GM12878 (cell line): ENCODE data around the gene MAP4. TPM values are rescaled to one million over a fixed set of nuclear protein-coding genes. Genes with fewer than 3 reads are reported as not detected.
A peak's percentile ranks its signal among the peaks of the same experiment; 100 is the strongest.

ENCODE experiments used
- ATAC-seq: fragments of 200-7000 bp; cut with Tn5 transposase; 3 replicates; pipeline ENCODE4 v1.9.1; 2020; ENCODE audit warnings: mild to moderate bottlenecking, moderate library complexity
- BruUV-seq: library from RNA; stranded (reverse); fragments of 400-500 nt; replicated peaks from 2 replicates; lab custom pipeline; 2021; lab: Mats Ljungman, UMichigan
- CTCF ChIA-PET: fragments of 300-600 bp; sonication (Branson Sonifier 250); formaldehyde crosslinking; extraction: SDS; loops from one replicate; lab custom pipeline; 2021; ENCODE audit warnings: inconsistent platforms; lab: Yijun Ruan, JAX
- POLR2A ChIA-PET: fragments of 350-600 bp; formaldehyde crosslinking; extraction: SDS; loops from one replicate; lab custom pipeline; 2021; ENCODE audit warnings: inconsistent platforms; lab: Charles Lee
- RAD21 ChIA-PET: fragments of 300-600 bp; sonication (Branson Sonifier 250); formaldehyde crosslinking; loops from one replicate; lab custom pipeline; 2023; ENCODE audit warnings: antibody characterized with exemption; ENCODE audit not compliant: unreplicated experiment; lab: Charles Lee
- SMC1A ChIA-PET: fragments of 300-600 bp; sonication (Branson Sonifier 250); formaldehyde crosslinking; loops from one replicate; lab custom pipeline; 2023; ENCODE audit not compliant: unreplicated experiment, uncharacterized antibody; lab: Charles Lee
- DNase-seq: peaks from one replicate; pipeline ENCODE4 v3.0.0-alpha.2; 2011; ENCODE audit warnings: low read depth, low spot score
- FAIRE-seq: peaks from 3 replicates; lab custom pipeline; 2011; peaks lifted over from hg19 to GRCh38; lab: Jason Lieb, UNC
- H2AFZ ChIP-seq: 2 replicates; pipeline ENCODE4 v1.6.0; 2011; ENCODE audit warnings: low read depth, low read length, control low read depth; ENCODE audit not compliant: control insufficient read depth
- H3K27ac ChIP-seq: 2 replicates; pipeline ENCODE4 v1.5.1; 2011; ENCODE audit warnings: control low read depth; ENCODE audit not compliant: control insufficient read depth, insufficient read depth
- H3K27me3 ChIP-seq, 2 experiments: replicated peaks in 1 of 2; 2 replicates each; pipeline versions ENCODE4 v1.6.0 to v1.6.1; 2011; ENCODE audit warnings: low read length in 1 of 2; ENCODE audit not compliant: control insufficient read depth in 2 of 2, insufficient read depth in 2 of 2
- H3K36me3 ChIP-seq, 2 experiments: 2 replicates each; pipeline ENCODE4 v1.5.1; 2011; ENCODE audit warnings: low read length in 1 of 2; ENCODE audit not compliant: control insufficient read depth in 2 of 2, insufficient read depth in 2 of 2
- H3K4me1 ChIP-seq: 2 replicates; pipeline ENCODE4 v1.6.1; 2011; ENCODE audit warnings: mild to moderate bottlenecking, low read length, moderate library complexity, mixed read lengths; ENCODE audit not compliant: control insufficient read depth, insufficient read depth
- H3K4me2 ChIP-seq: 2 replicates; pipeline ENCODE4 v1.6.0; 2011; ENCODE audit warnings: control low read depth; ENCODE audit not compliant: control insufficient read depth, insufficient read depth
- H3K4me3 ChIP-seq: fragments of 200-600 bp; sonication (generic); 2 replicates; pipeline ENCODE4 v1.5.1; 2016
- H3K79me2 ChIP-seq: 2 replicates; pipeline ENCODE4 v1.6.0; 2011; ENCODE audit warnings: low read length; ENCODE audit not compliant: control insufficient read depth, insufficient read depth
- H3K9ac ChIP-seq: 2 replicates; pipeline ENCODE4 v1.8.0; 2011; ENCODE audit warnings: low read length, control low read depth, mixed read lengths; ENCODE audit not compliant: control insufficient read depth, insufficient read depth
- H3K9me3 ChIP-seq: replicated peaks from 3 replicates; pipeline ENCODE4 v1.5.1; 2011; ENCODE audit warnings: mild to moderate bottlenecking, low read length; ENCODE audit not compliant: control insufficient read depth, insufficient read depth
- H4K20me1 ChIP-seq: 2 replicates; pipeline ENCODE4 v1.6.0; 2011; ENCODE audit not compliant: control insufficient read depth, insufficient read depth
- GABPA ChIP-seq: IDR thresholded peaks from 2 replicates; pipeline ENCODE4 v1.6.1; 2014; ENCODE audit warnings: antibody characterized with exemption, low read depth, mild to moderate bottlenecking, inconsistent platforms
- IKZF2 ChIP-seq, 2 experiments: fragments of 450-650 bp; IDR thresholded peaks; 2 replicates each; pipeline ENCODE4 v1.6.1; 2017; ENCODE audit warnings: mild to moderate bottlenecking in 2 of 2, moderate library complexity in 2 of 2
- KAT2A ChIP-seq: conservative IDR thresholded peaks from 2 replicates; pipeline ENCODE4 v1.6.1; 2011; ENCODE audit warnings: low read depth, low read length; ENCODE audit not compliant: control insufficient read depth
- MTA2 ChIP-seq: fragments of 450-650 bp; IDR thresholded peaks from 2 replicates; pipeline ENCODE4 v1.6.1; 2016; ENCODE audit warnings: low read depth, mild to moderate bottlenecking, moderate library complexity
- NRF1 ChIP-seq: conservative IDR thresholded peaks from 2 replicates; pipeline ENCODE4 v1.6.1; 2011; ENCODE audit warnings: mild to moderate bottlenecking, low read depth, low read length, improper control_type of control experiment
- PAX5 ChIP-seq: IDR thresholded peaks from 2 replicates; pipeline ENCODE4 v1.6.1; 2011; ENCODE audit warnings: low read depth, low read length, borderline replicate concordance
- PBX3 ChIP-seq: IDR thresholded peaks from 2 replicates; pipeline ENCODE4 v1.6.1; 2011; ENCODE audit warnings: mild to moderate bottlenecking, low read depth, low read length, moderate library complexity; ENCODE audit not compliant: insufficient replicate concordance
- RUNX3 ChIP-seq: IDR thresholded peaks from 2 replicates; pipeline ENCODE4 v1.6.1; 2012; ENCODE audit warnings: low read length, inconsistent platforms
- SMAD1 ChIP-seq: fragments of 450-650 bp; IDR thresholded peaks from 2 replicates; pipeline ENCODE4 v1.6.1; 2018; ENCODE audit warnings: mild to moderate bottlenecking, low read depth; ENCODE audit not compliant: partially characterized antibody
- SMC3 ChIP-seq: IDR thresholded peaks from 2 replicates; pipeline ENCODE4 v1.6.1; 2011; ENCODE audit warnings: low read length, improper control_type of control experiment, borderline replicate concordance
- TAF1 ChIP-seq: IDR thresholded peaks from 2 replicates; pipeline ENCODE4 v1.6.1; 2011; ENCODE audit warnings: mild to moderate bottlenecking, low read depth, low read length, borderline replicate concordance
- ZBTB40 ChIP-seq: fragments of 450-650 bp; IDR thresholded peaks from 2 replicates; pipeline ENCODE4 v1.6.1; 2016; ENCODE audit warnings: mild to moderate bottlenecking, moderate library complexity, borderline replicate concordance
- ZNF217 ChIP-seq: fragments of 450-650 bp; IDR thresholded peaks from 2 replicates; pipeline ENCODE4 v1.6.1; 2017; ENCODE audit warnings: antibody characterized with exemption, mild to moderate bottlenecking
- ZNF24 ChIP-seq: fragments of 450-650 bp; IDR thresholded peaks from 2 replicates; pipeline ENCODE4 v1.6.1; 2017; ENCODE audit warnings: antibody characterized with exemption, mild to moderate bottlenecking
- WGBS: methylation state at CpG from one replicate; pipeline ENCODE4 v1.1.6; 2016; ENCODE audit warnings: low lambda C conversion rate; ENCODE audit not compliant: insufficient replicate concordance, insufficient coverage; ENCODE audit errors: missing lambda C conversion rate; 5-methylcytosine and 5-hydroxymethylcytosine counted together
- in situ Hi-C: fragments of 300-500 bp; cut with MboI; formaldehyde crosslinking; loops from 9 replicates; pipeline ENCODE4 v1.14.3; 2018; ENCODE audit warnings: mixed read lengths
- intact Hi-C: fragments of 100-400 bp; cut with micrococcal nuclease; formaldehyde crosslinking; loops from one replicate; pipeline ENCODE4 v1.14.2; 2022; ENCODE audit not compliant: unreplicated experiment
- polyA plus RNA-seq, 11 experiments: library from polyadenylated mRNA; depleted of rRNA in 4 of 11; unstranded in 6 of 11; stranded (reverse) in 5 of 11; fragments of >200 nt; fragmentation: Nextera tagmentation in 4 of 11; fragmentation: Illumina TruSeq in 1 of 11; extraction: Ambion mirVana in 4 of 11; extraction: Trizol in 1 of 11; gene quantifications; 1 replicate in 1 of 11; 2 replicates in 10 of 11; pipeline versions ENCODE4 v1.2.1 to v1.2.3, GENCODE V29; 2011 to 2016; ENCODE audit warnings: inconsistent platforms in 2 of 11, missing spikeins in 2 of 11, low read depth in 1 of 11
- total RNA-seq, 4 experiments: library from RNA; depleted of rRNA in 3 of 4; stranded (reverse); fragments of >200 nt in 3 of 4; fragmentation: Illumina TruSeq in 1 of 4; extraction: Trizol in 1 of 4; gene quantifications; 2 replicates each; pipeline versions ENCODE4 v1.2.1 to v1.2.3, GENCODE V29; 2013 to 2021
- TF ChIP-seq, protein P1 (sequence below): fragments of 450-650 bp; conservative IDR thresholded peaks from 2 replicates; pipeline ENCODE4 v1.6.1; 2017; ENCODE audit warnings: mild to moderate bottlenecking, moderate library complexity

The MAP4 gene
- total and polyA plus RNA-seq, 10 of the 15 experiments (the other 5 are each of a cell fraction or from before 2014, with no cell fraction given) = 22.2 to 145 (median 47.2) TPM

- TF ChIP-seq, protein P1, sequence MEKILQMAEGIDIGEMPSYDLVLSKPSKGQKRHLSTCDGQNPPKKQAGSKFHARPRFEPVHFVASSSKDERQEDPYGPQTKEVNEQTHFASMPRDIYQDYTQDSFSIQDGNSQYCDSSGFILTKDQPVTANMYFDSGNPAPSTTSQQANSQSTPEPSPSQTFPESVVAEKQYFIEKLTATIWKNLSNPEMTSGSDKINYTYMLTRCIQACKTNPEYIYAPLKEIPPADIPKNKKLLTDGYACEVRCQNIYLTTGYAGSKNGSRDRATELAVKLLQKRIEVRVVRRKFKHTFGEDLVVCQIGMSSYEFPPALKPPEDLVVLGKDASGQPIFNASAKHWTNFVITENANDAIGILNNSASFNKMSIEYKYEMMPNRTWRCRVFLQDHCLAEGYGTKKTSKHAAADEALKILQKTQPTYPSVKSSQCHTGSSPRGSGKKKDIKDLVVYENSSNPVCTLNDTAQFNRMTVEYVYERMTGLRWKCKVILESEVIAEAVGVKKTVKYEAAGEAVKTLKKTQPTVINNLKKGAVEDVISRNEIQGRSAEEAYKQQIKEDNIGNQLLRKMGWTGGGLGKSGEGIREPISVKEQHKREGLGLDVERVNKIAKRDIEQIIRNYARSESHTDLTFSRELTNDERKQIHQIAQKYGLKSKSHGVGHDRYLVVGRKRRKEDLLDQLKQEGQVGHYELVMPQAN = no peak
- TF ChIP-seq TAF1 (no peak), SMC3 (no peak), ZBTB40 (no peak)
Measured at GRCh38 chr3:47976135-47976732, 40.0 kb downstream of the MAP4 start (continued).

- BruUV-seq = no TSS peak
- no peak overlapping the region for H3K4me3 ChIP-seq
- H3K36me3 ChIP-seq = 0 out of 4 replicates have a peak, but pooled peaks cover 0 to 5% of the 10 kb centered on the region in 2 experiments
- FAIRE-seq = no peak
- POLR2A ChIA-PET = no interaction called here
- CTCF ChIA-PET = interaction anchor here (1.2 to 1.6 kb wide), 2 partner anchors 15 to 25 kb away, joined by 3 to 6 read pairs; no protein-coding TSS in a partner anchor
- no peak overlapping the region for H3K27ac ChIP-seq
- no peaks in the 10 kb centered on the region for H3K9me3 ChIP-seq
- ATAC-seq = no peak
- RAD21 ChIA-PET = interaction anchor here (0.6 kb wide), 1 partner anchor 179 kb away, joined by 4 read pairs; no protein-coding TSS in a partner anchor
- H3K79me2 ChIP-seq = no peaks in the 10 kb centered on the region
- TF ChIP-seq PAX5 (no peak), MTA2 (no peak), SMAD1 (no peak), RUNX3 (no peak), ZNF24 (no peak), ZNF217 (no peak), PBX3 (no peak), NRF1 (no peak), GABPA (no peak), KAT2A (no peak), IKZF2 (IDR thresholded peaks at IDR 0.05) (no peak)
- intact Hi-C loops = no loop called here
- peak overlapping the region; percentile 47 for H3K4me2 ChIP-seq
- DNase-seq = no peak
- H3K27me3 ChIP-seq = no peaks in the 10 kb centered on the region
- WGBS = 88% methylated on average over 4 of the region's 4 CpGs
- H4K20me1 ChIP-seq = no peaks in the 10 kb centered on the region
- SMC1A ChIA-PET = interaction anchor here (1.4 kb wide), 1 partner anchor 17 kb away, joined by 4 read pairs; no protein-coding TSS in a partner anchor
- H3K9ac ChIP-seq = no peak overlapping the region
- no peak overlapping the region for H2AFZ ChIP-seq
- in situ Hi-C loops = no loop called here
- H3K4me1 ChIP-seq = peaks cover 17% of the 10 kb centered on the region
Measured at GRCh38 chr3:47974974-47975470, 41.2 kb downstream of the MAP4 start.
